Colonic mucosa (tissue), 4 donors: ENCODE measurements around the gene MRPL33. TPM values are rescaled to one million over a fixed set of nuclear protein-coding genes. Genes with fewer than 3 reads are reported as not detected.

Experiments used
- DNase-seq: peaks from one replicate; pipeline ENCODE4 v3.0.0-alpha.2; 2020
- H3K27ac ChIP-seq: fragments of 200-600 bp; one replicate; pipeline ENCODE4 v1.8.0; 2021
- H3K27me3 ChIP-seq: fragments of 200-600 bp; one replicate; pipeline ENCODE4 v1.8.0; 2021
- H3K36me3 ChIP-seq: fragments of 200-600 bp; one replicate; pipeline ENCODE4 v1.8.0; 2021
- H3K4me1 ChIP-seq: fragments of 200-600 bp; one replicate; pipeline ENCODE4 v1.8.0; 2021; ENCODE audit warnings: mild to moderate bottlenecking
- H3K4me3 ChIP-seq: fragments of 200-600 bp; one replicate; pipeline ENCODE4 v1.8.0; 2021
- H3K9ac ChIP-seq, 2 donors: one replicate each; pipeline ENCODE4 v1.7.0; 2013; ENCODE audit warnings: control low read depth in 2 of 2, low read depth in 2 of 2, low read length in 2 of 2
- H3K9me3 ChIP-seq: fragments of 200-600 bp; one replicate; pipeline ENCODE4 v1.8.0; 2021
- CTCF ChIP-seq: fragments of 200-600 bp; IDR thresholded peaks from one replicate; pipeline ENCODE4 v1.8.0; 2022; ENCODE audit warnings: antibody characterized with exemption, mild to moderate bottlenecking
- intact Hi-C: fragments of 100-400 bp; cut with DNase I; formaldehyde crosslinking; loops from one replicate; pipeline ENCODE4 v1.14.1; 2022
- total RNA-seq, 2 donors: library from RNA; stranded (reverse); fragmentation: NEBNext Ultra II Directional in 1 of 2; extraction: Animal tissue kit (Norgen Biotek cat#: 25700) in 1 of 2; gene quantifications; one replicate each; pipeline ENCODE4 v1.2.1, GENCODE V29; 2021
- donor health status: healthy.
- donor health status: DM: no; HTN: no; CAD: no.
- donor health status: DM: no; HTN: no; CAD: no.

MRPL33 gene
- total RNA-seq, 2 donors from 2014 or later = 56.5 to 63.7 TPM

- H3K9ac ChIP-seq = no peak overlapping the region
- no peaks in the 10 kb centered on the region for H3K36me3 ChIP-seq
- H3K27ac ChIP-seq = peak overlapping the region; percentile 12
- no peaks in the 10 kb centered on the region for H3K9me3 ChIP-seq
- H3K27me3 ChIP-seq = no peaks in the 10 kb centered on the region
- no peak overlapping the region for H3K4me3 ChIP-seq
- no peaks in the 10 kb centered on the region for H3K4me1 ChIP-seq
- no peak for TF ChIP-seq CTCF
- peak; percentile 46 for DNase-seq
- intact Hi-C loops = no loop called here
Measured at GRCh38 chr2:27727257-27727656, 44.3 kb upstream of the MRPL33 start.

- no peak for TF ChIP-seq CTCF
- no peaks in the 10 kb centered on the region for H3K9me3 ChIP-seq
- no peak for DNase-seq
- no peak overlapping the region for H3K4me3 ChIP-seq
- no peak overlapping the region for H3K27ac ChIP-seq
- intact Hi-C loops = no loop called here
- no peak overlapping the region for H3K9ac ChIP-seq
- H3K36me3 ChIP-seq = no peaks in the 10 kb centered on the region
- H3K4me1 ChIP-seq = no peaks in the 10 kb centered on the region
- H3K27me3 ChIP-seq = no peaks in the 10 kb centered on the region
Measured at GRCh38 chr2:27728081-27728858, 43.2 kb upstream of the MRPL33 start.

GRCh38 chr2:27729198-27729597, 42.3 kb upstream of the MRPL33 start:
- Histone ChIP-seq H3K9ac (no peak overlapping the region), H3K27ac (no peak overlapping the region), H3K27me3 (no peaks in the 10 kb centered on the region), H3K9me3 (no peaks in the 10 kb centered on the region), H3K4me3 (no peak overlapping the region), H3K4me1 (no peaks in the 10 kb centered on the region), H3K36me3 (no peaks in the 10 kb centered on the region)
- no peak for DNase-seq
- intact Hi-C loops = no loop called here
- no peak for TF ChIP-seq CTCF

- H3K27ac ChIP-seq = no peak overlapping the region
- intact Hi-C loops = no loop called here
- H3K9me3 ChIP-seq = no peaks in the 10 kb centered on the region
- H3K27me3 ChIP-seq = no peaks in the 10 kb centered on the region
- H3K36me3 ChIP-seq = no peaks in the 10 kb centered on the region
- DNase-seq = no peak
- no peak for TF ChIP-seq CTCF
- H3K4me3 ChIP-seq = no peak overlapping the region
- H3K4me1 ChIP-seq = no peaks in the 10 kb centered on the region
- no peak overlapping the region for H3K9ac ChIP-seq
Measured at GRCh38 chr2:27729614-27730013, 41.9 kb upstream of the MRPL33 start.

- no peaks in the 10 kb centered on the region for H3K4me1 ChIP-seq
- H3K4me3 ChIP-seq = no peak overlapping the region
- intact Hi-C loops = no loop called here
- no peaks in the 10 kb centered on the region for H3K27me3 ChIP-seq
- peak overlapping the region; percentile 27 for H3K27ac ChIP-seq
- TF ChIP-seq CTCF = no peak
- no peak overlapping the region for H3K9ac ChIP-seq
- DNase-seq = no peak
- H3K36me3 ChIP-seq = no peaks in the 10 kb centered on the region
- H3K9me3 ChIP-seq = no peaks in the 10 kb centered on the region
Measured at GRCh38 chr2:27730261-27730662, 41.3 kb upstream of the MRPL33 start.
